ENCODE measurements around the gene ABCC4.
A peak's percentile ranks its signal among the peaks of the same experiment; 100 is the strongest.

Gene ABCC4

DNA sequence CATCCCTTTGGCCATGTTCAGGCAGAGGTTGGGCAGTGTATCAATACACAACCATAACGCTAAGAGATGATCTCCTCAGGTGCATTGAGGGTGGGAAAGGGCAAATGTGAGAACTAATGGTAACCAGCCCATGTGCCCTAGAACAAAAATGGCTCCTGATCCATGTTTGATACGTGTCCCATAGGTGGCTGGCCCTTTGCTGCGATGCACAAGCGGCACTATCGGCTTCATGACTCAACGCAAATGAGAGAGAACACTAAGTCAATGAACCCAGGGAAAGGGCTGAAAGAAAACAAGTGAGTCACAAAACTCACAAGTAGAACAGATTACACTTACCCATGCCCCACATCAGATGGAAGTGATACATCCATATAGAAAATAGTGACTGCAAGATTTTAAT is 201.7 kb downstream of the ABCC4 start:
- peak; percentile 71 for DNase-seq

DNA sequence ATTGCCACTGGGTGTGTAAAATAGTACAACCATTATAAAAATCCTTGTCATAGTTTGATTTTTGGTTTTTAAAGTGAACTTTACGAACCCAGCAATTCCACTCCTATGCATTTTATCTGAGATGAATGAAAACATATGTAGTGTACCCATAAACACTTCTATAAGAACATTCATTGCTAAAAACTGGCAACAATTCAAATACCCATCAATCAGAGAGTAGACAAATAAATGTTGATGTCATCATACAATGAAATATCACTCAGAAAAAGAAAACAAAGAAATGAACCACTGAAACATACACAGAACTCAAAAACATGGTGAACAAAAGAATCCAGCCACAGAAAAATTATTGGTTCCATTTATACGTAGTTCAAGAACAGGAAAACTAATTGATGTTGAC is 202.3 kb downstream of the ABCC4 start:
- DNase-seq = no peak

DNA sequence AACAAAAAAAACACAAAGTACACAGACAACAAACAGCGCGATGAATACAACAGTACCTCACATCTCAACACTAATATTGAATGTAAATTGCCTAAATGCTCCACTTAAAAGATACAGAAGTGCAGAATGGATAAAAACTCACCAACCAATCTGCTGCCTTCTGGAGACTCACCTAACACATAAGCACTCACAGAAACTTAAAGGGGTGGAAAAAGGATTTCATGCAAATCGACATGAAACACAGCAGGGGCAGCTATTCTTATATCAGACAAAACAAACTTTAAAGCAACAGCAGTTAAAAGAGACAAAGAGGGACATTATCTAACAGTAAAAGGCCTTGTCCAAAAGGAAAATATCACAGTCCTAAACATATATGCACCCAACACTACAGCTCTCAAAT is 209.5 kb downstream of the ABCC4 start:
- no peak for DNase-seq

GRCh38 chr13:95087746-95088305 is 213.4 kb downstream of the ABCC4 start:
- DNase-seq = no peak

DNA sequence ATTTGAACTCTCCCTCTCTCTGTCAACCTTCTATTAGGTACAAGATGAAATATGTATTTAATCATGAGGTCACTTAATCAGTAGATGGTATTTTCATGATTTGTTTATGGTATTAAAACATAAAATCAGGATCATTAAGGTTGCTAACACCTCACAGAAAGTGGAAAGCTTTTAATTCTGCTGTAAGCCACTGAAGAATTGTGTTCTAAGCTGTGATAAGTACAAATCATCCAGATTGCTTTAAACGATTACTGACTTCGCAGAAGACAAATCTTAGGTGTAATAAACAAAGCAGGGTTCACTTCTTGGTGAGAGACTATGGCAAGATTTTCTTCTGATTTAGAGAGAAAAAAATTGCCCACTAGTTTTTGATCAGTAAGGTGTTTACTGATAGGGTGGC is 214.5 kb downstream of the ABCC4 start:
- DNase-seq = no peak

GRCh38 chr13:95083758-95084157 is 217.5 kb downstream of the ABCC4 start:
- no peak for DNase-seq

GRCh38 chr13:95083066-95083465 is 218.2 kb downstream of the ABCC4 start:
- DNase-seq = no peak

DNA sequence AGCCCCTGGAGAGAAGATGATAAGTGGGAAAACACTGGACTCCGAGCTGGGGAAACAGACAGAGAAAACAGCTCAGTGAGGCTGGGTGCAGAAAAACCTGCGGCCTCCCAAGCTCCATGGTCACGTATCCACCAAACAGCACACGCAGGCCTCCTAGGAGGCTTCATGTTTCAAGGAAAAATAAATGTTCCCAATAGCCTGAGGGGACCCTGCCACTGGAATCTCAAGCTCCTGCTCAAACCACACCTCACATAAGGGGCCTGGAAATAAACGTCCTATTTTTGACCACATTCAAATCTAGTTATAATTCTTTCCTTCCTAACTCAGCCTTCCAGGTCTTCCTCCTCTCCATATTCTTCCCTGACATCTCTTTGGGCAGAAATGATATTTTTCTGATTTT is 225.7 kb downstream of the ABCC4 start:
- no peak for DNase-seq

- no peak for DNase-seq
These were observed 226.4 kb downstream of the ABCC4 start for GRCh38 chr13:95074820-95075219.

DNA sequence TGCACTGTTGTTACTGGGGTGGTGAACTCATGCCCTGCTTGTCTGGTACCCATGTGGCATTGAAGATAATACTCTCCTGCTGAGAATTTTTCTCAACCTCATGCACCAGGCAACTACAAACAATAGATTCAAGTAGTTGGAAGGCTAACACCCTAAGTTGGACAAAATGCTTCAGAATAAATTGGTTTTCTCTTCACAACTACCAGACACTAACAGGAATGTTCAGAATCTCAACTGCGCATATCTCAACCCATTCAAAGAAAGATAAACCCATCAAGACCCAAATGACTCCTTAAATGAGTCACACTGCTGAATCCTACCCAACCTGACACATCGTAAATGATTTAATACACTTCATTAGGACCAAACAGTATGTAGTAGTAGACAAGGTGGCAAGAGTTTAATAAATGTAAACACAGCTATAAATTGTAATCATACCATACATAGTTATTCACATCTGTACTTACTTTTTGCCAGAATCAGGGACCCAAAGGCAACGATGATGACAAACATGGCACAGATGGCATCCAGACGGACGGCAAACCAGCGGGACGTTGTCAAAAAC is 227.4 kb downstream of the ABCC4 start:
- no peak for DNase-seq

- no peak for DNase-seq
These were observed 233.9 kb downstream of the ABCC4 start for GRCh38 chr13:95067303-95067702.

DNA sequence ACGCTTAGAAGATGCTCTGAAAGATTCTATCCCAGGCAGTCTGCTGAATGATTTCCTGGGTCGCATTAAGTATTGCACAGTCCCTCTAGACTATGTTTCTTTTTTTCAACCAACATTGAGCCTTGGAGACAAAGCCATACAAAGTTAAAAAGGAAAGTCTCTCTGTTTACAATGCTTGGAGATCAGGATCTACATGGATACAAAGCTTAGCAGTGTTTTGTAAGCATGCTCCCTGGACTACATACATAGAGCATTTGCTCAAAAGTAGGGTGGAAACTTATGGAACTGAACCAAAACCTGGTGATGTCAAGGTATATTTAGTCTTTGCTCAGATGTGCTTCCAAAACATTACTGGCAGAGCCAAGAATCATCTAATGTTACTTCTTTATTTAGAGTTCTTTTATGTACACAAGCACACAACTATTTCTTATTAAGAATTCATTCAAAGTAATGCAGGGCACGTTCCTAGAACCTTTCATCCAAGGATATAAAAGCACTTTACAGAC is 241.2 kb downstream of the ABCC4 start:
- DNase-seq = no peak

DNA sequence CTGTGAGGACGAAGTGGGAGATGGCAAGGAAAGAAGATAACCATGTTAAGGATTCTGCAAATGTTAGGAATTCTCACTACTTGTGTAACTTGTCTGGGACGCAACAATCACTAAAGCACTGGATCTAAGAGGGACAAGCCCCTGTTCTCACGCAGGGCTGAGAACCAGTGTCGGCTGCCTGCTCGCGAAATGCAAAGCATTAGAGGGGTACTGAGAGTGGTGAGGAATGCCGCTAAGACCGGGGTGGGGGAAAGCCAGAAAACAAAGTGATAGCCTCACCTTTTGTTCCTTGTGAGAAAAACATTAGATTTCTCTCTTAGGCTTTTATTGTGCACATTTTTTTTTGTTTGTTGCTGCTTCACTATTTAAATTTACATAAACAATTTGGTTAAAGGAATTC is 241.9 kb downstream of the ABCC4 start:
- no peak for DNase-seq

GRCh38 chr13:95058680-95059079 is 242.6 kb downstream of the ABCC4 start:
- DNase-seq = no peak

DNA sequence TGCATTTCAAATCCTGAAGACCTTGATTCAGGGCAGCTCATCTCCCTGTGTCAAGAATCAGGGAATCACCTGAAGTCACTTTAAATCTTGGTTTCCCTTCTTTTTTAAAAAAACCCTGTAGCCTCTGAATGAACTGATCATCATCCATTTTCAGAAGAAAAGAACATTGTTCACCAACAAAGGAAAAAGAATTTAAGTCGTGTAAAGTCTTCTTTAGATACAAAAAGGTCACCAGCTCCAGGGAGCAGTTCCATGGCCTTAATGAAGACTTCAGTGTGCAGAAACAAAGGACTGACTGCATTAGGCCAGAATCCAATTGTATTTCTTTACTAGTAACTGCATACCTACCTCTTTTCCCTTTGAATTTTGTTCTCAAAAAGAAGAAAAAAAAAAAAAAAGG is 245.0 kb downstream of the ABCC4 start:
- no peak for DNase-seq

DNA sequence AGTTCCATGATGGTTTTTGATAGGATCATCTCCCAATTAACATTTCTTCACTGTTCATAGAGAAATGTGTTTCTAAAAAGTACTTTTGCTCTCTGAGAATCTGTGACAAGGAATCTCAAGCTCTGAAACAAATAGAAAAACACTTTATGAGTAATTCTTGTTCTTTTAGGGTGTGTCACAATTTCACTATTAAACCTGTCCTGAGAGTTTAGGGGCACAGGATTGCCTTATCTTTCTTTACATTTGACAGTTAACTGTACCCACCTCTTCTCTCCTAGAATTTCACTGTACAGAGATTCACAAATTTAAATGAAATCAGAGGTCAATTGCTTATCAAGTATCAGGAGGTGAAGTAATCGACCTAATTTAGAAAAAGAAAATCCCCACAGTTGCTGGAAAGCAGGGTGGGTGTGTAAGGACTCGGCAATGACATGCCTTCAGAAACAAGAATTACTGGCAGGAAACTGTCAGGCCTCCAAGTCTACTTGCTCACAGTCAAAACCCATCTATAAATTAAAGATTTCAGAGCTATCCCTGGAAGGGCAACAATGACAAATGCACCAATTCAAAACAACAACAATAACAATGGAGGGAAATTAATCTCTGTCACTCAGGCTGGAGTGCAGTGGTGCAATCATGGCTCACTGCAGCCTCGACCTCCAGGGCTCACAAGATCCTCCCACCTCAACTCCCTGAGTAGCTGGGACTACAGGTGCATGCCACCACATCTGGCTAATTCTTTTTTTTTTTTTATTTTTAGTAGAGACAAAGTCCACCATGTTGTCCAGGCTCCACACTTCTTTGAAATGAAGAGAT is 250.2 kb downstream of the ABCC4 start:
- no peak for DNase-seq

DNA sequence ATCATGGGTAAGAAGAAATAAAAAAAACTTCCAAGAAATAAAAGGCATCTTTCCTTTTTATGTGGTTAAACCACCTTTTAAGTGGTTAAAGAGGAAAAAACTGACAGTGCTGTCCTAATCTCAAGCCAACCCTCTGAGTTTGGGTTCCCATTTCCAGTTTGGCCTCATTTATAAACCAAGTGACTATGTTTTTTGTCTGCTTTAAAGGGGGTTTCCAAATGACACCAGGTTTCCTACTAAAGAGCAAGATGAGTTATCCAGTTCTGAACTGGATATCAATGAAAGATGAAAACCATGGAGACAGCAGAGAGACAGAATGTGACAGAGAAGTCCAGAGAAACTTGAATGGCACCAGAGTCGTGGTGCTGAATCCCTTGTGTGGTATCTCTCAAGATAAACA is 251.5 kb downstream of the ABCC4 start:
- DNase-seq = no peak

DNA sequence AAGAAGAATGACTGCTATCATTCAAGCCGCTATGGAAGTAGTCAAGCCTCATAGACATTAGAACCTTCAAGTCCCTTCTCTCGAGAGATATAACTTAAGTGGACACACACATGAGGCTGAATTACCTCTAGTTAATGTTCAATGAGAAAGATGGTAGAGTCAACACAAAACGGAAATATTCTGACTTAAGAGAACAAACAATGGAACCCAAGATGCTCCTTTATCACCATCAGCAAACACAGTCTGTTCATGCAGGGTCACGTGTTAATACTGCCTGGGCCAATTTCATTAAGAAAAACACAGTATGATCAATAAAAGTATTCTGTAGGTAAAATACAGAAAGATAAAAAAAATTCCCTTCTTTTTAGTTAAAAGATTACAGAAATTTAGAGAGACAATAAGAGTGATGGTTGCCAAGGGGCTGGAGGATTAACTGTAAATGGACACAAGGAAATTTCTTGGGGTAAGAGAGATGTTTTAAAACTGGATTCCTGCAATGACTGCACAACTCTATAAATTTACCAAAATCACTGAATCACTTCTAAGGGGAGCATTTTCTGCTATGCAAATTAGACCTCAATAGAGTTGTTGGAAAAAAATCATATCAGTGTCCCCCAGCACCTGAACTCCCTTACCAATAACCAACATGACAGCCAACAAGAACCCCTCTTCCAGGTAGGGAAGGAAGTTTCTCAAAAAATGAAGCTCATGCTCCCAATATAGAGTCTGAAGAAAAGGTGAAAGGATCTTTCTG is 256.6 kb downstream of the ABCC4 start:
- no peak for DNase-seq

GRCh38 chr13:95039415-95039814 is 261.8 kb downstream of the ABCC4 start:
- no peak for DNase-seq

DNA sequence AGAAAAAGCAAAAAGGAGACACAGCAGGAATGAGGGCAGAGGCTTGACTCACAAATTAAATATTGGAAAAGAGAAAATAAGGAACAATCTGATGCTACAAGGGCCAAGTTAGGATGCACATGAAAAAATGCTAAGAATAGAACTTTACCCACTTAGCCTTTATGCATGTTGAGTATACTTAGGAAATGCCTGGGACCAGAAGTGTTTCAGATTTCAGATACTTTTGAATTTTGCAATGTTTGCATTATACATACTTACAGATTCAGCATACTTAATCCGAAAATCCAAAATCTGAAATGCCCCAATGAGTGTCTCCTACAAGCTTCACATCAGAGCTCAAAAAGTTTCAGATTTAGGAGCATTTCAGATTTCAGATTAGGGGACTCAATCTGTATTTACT is 262.3 kb downstream of the ABCC4 start:
- DNase-seq = no peak

- no peak for DNase-seq
These were observed 265.7 kb downstream of the ABCC4 start for GRCh38 chr13:95035311-95036109.

DNA sequence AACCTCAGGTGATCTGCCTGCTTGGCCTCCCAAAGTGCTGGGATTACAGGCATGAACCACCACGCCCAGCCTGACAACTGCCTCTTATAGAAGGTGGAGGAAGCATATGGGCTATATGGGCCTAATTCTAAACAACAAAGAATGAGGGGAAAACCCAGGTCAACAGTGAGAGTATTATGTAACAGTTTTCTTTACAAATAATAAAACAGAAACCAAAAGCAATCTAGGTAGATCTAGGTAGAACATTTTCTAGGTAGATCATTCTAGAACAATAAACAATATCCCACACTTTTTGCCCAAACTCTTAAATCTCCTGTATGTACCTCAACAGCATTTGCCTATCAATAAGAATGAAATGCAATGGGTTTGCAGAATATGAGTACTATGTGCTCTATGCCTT is 267.4 kb downstream of the ABCC4 start:
- no peak for DNase-seq

GRCh38 chr13:95032121-95032520 is 269.1 kb downstream of the ABCC4 start:
- DNase-seq = no peak

Measured in kidney glomerular epithelial cell (primary cell).